ENCODE results near the gene MLLT1. TPM values are rescaled to one million over a fixed set of nuclear protein-coding genes. Genes with fewer than 3 reads are reported as not detected.

The MLLT1 gene
- total and polyA plus RNA-seq, 4 donors = 2.1 to 15.6 (median 7.3) TPM

- H3K36me3 ChIP-seq (ENCODE audit: control insufficient read depth in 4 of 4, insufficient read depth in 3 of 4, low read depth in 1 of 4, low read length in 3 of 4) = no peaks in the 10 kb centered on the region
- DNase-seq (ENCODE audit: low spot score) = no peak
- TF ChIP-seq HNF4A (conservative IDR thresholded peaks at IDR 0.05) = no peak
- TF ChIP-seq RAD21 (IDR thresholded peaks at IDR 0.05) = peak in 1 of 2 donors; percentile 34
- H3K4me3 ChIP-seq (ENCODE audit: low read depth in 1 of 3, low read length in 3 of 3) = no peak overlapping the region
- H3K27ac ChIP-seq (ENCODE audit: low read depth in 1 of 2, low read length in 2 of 2) = no peak overlapping the region
- no peaks in the 10 kb centered on the region for H3K9me3 ChIP-seq (ENCODE audit: control insufficient read depth in 4 of 4, low read length in 3 of 4)
- 71% methylated on average over 9 of the region's 9 CpGs for whole genome bisulfite sequencing
- H3K27me3 ChIP-seq (ENCODE audit: control insufficient read depth in 4 of 4, insufficient read depth in 4 of 4, low read length in 3 of 4) = no peaks in the 10 kb centered on the region
- no peaks in the 10 kb centered on the region for H3K4me1 ChIP-seq (ENCODE audit: control insufficient read depth in 4 of 4, insufficient read depth in 4 of 4, low read length in 3 of 4)
- H3K9ac ChIP-seq (ENCODE audit: low read depth in 1 of 2, low read length in 2 of 2) = no peak overlapping the region
These were observed 32.2 kb upstream of the MLLT1 start for GRCh38 chr19:6312018-6312417.

GRCh38 chr19:6298413-6298812, 18.6 kb upstream of the MLLT1 start:
- no peak overlapping the region for H3K9ac ChIP-seq (ENCODE audit: low read depth in 1 of 2, low read length in 2 of 2)
- H3K4me3 ChIP-seq (ENCODE audit: low read depth in 1 of 3, low read length in 3 of 3) = no peak overlapping the region
- H3K9me3 ChIP-seq (ENCODE audit: control insufficient read depth in 4 of 4, low read length in 3 of 4) = peaks cover 0 to 7% (median 3%) of the 10 kb centered on the region in 4 donors
- TF ChIP-seq YY1 (IDR thresholded peaks at IDR 0.05) = no peak
- TF ChIP-seq GABPA (IDR thresholded peaks at IDR 0.05 in 1 of 2, conservative IDR thresholded peaks at IDR 0.05 in 1 of 2) = no peak
- TF ChIP-seq FOXA2 (IDR thresholded peaks at IDR 0.05) = no peak
- TF ChIP-seq SP1 (IDR thresholded peaks at IDR 0.05) = no peak
- TF ChIP-seq FOXA1 (IDR thresholded peaks at IDR 0.05) = no peak
- TF ChIP-seq EGR1 (IDR thresholded peaks at IDR 0.05; ENCODE audit: low read depth in 2 of 2) = no peak
- no peak for TF ChIP-seq HNF4G (IDR thresholded peaks at IDR 0.05)
- TF ChIP-seq, protein P1, sequence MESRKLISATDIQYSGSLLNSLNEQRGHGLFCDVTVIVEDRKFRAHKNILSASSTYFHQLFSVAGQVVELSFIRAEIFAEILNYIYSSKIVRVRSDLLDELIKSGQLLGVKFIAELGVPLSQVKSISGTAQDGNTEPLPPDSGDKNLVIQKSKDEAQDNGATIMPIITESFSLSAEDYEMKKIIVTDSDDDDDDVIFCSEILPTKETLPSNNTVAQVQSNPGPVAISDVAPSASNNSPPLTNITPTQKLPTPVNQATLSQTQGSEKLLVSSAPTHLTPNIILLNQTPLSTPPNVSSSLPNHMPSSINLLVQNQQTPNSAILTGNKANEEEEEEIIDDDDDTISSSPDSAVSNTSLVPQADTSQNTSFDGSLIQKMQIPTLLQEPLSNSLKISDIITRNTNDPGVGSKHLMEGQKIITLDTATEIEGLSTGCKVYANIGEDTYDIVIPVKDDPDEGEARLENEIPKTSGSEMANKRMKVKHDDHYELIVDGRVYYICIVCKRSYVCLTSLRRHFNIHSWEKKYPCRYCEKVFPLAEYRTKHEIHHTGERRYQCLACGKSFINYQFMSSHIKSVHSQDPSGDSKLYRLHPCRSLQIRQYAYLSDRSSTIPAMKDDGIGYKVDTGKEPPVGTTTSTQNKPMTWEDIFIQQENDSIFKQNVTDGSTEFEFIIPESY (IDR thresholded peaks at IDR 0.05) = no peak
- no peak for TF ChIP-seq REST (IDR thresholded peaks at IDR 0.05)
- TF ChIP-seq JUND (IDR thresholded peaks at IDR 0.05) = no peak
- TF ChIP-seq NR2F2 (IDR thresholded peaks at IDR 0.05) = no peak
- TF ChIP-seq HNF4A (conservative IDR thresholded peaks at IDR 0.05) = no peak
- no peak for DNase-seq (ENCODE audit: low spot score)
- 92% methylated on average over 5 of the region's 5 CpGs for WGBS
- H3K27me3 ChIP-seq (ENCODE audit: control insufficient read depth in 4 of 4, insufficient read depth in 4 of 4, low read length in 3 of 4) = no peaks in the 10 kb centered on the region
- no peaks in the 10 kb centered on the region for H3K4me1 ChIP-seq (ENCODE audit: control insufficient read depth in 4 of 4, insufficient read depth in 4 of 4, low read length in 3 of 4)
- no peak overlapping the region for H3K27ac ChIP-seq (ENCODE audit: low read depth in 1 of 2, low read length in 2 of 2)
- no peaks in the 10 kb centered on the region for H3K36me3 ChIP-seq (ENCODE audit: control insufficient read depth in 4 of 4, insufficient read depth in 3 of 4, low read depth in 1 of 4, low read length in 3 of 4)

- no peak overlapping the region for H3K9ac ChIP-seq (ENCODE audit: low read depth in 1 of 2, low read length in 2 of 2)
- H3K36me3 ChIP-seq (ENCODE audit: control insufficient read depth in 4 of 4, insufficient read depth in 3 of 4, low read depth in 1 of 4, low read length in 3 of 4) = no peaks in the 10 kb centered on the region
- H3K4me1 ChIP-seq (ENCODE audit: control insufficient read depth in 4 of 4, insufficient read depth in 4 of 4, low read length in 3 of 4) = no peaks in the 10 kb centered on the region
- no peak overlapping the region for H3K27ac ChIP-seq (ENCODE audit: low read depth in 1 of 2, low read length in 2 of 2)
- TF ChIP-seq RXRA (IDR thresholded peaks at IDR 0.05) = no peak
- TF ChIP-seq RAD21 (IDR thresholded peaks at IDR 0.05) = no peak
- no peak for TF ChIP-seq HNF4G (IDR thresholded peaks at IDR 0.05)
- TF ChIP-seq MAX (IDR thresholded peaks at IDR 0.05) = no peak
- no peak for TF ChIP-seq FOXA1 (IDR thresholded peaks at IDR 0.05)
- no peak for TF ChIP-seq FOXA2 (IDR thresholded peaks at IDR 0.05)
- no peak for TF ChIP-seq JUND (IDR thresholded peaks at IDR 0.05)
- TF ChIP-seq HNF4A (conservative IDR thresholded peaks at IDR 0.05) = no peak
- TF ChIP-seq, protein P2, sequence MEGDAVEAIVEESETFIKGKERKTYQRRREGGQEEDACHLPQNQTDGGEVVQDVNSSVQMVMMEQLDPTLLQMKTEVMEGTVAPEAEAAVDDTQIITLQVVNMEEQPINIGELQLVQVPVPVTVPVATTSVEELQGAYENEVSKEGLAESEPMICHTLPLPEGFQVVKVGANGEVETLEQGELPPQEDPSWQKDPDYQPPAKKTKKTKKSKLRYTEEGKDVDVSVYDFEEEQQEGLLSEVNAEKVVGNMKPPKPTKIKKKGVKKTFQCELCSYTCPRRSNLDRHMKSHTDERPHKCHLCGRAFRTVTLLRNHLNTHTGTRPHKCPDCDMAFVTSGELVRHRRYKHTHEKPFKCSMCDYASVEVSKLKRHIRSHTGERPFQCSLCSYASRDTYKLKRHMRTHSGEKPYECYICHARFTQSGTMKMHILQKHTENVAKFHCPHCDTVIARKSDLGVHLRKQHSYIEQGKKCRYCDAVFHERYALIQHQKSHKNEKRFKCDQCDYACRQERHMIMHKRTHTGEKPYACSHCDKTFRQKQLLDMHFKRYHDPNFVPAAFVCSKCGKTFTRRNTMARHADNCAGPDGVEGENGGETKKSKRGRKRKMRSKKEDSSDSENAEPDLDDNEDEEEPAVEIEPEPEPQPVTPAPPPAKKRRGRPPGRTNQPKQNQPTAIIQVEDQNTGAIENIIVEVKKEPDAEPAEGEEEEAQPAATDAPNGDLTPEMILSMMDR (IDR thresholded peaks at IDR 0.05; ENCODE audit: low read depth, low read length, missing input control) = no peak
- TF ChIP-seq, protein P1 (IDR thresholded peaks at IDR 0.05) = no peak
- H3K4me3 ChIP-seq (ENCODE audit: low read depth in 1 of 3, low read length in 3 of 3) = no peak overlapping the region
- 87% methylated on average over 6 of the region's 6 CpGs for WGBS
- no peak for DNase-seq (ENCODE audit: low spot score)
- no peaks in the 10 kb centered on the region for H3K27me3 ChIP-seq (ENCODE audit: control insufficient read depth in 4 of 4, insufficient read depth in 4 of 4, low read length in 3 of 4)
- peaks cover 2 to 16% (median 9%) of the 10 kb centered on the region in 4 donors for H3K9me3 ChIP-seq (ENCODE audit: control insufficient read depth in 4 of 4, low read length in 3 of 4)
These were observed 17.4 kb upstream of the MLLT1 start for GRCh38 chr19:6297202-6297601.
